ENCODE measurements around the gene GPR39. TPM values are rescaled to one million over a fixed set of nuclear protein-coding genes. Genes with fewer than 3 reads are reported as not detected.

Gene GPR39
- total RNA-seq, 1 experiment from 2014 or later = 0.50 TPM

DNA sequence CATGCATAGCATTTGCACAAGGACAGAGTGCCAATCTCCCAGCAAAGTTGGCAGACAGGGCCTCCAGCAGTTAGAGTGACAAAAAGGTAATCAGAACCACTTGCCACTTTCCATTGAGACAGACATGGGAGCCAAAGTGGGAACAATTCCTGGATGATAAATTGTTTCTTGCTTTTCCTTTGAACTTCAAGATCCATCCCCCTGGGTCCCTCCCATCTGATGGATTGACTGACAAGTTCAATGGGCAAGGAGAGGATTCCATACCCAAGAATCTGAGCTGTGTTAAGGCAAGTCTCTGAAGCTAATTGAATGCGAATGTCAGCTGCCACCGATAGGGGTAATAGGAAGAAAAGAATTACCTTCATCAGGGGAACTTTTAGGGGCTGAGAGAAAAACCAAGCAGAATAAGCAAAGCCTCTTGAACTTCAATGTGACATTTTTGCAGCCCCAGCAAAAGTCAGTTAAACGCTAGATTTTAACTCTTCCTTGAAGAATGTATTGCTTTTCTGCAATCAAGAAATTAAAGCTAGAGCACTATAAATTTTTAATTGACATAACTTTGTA, 156.9 kb downstream of the GPR39 start:
- TF ChIP-seq, protein P1, sequence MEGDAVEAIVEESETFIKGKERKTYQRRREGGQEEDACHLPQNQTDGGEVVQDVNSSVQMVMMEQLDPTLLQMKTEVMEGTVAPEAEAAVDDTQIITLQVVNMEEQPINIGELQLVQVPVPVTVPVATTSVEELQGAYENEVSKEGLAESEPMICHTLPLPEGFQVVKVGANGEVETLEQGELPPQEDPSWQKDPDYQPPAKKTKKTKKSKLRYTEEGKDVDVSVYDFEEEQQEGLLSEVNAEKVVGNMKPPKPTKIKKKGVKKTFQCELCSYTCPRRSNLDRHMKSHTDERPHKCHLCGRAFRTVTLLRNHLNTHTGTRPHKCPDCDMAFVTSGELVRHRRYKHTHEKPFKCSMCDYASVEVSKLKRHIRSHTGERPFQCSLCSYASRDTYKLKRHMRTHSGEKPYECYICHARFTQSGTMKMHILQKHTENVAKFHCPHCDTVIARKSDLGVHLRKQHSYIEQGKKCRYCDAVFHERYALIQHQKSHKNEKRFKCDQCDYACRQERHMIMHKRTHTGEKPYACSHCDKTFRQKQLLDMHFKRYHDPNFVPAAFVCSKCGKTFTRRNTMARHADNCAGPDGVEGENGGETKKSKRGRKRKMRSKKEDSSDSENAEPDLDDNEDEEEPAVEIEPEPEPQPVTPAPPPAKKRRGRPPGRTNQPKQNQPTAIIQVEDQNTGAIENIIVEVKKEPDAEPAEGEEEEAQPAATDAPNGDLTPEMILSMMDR (conservative IDR thresholded peaks at IDR 0.05) = no peak
- no peak overlapping the region for H3K56ac ChIP-seq (ENCODE audit: insufficient read length, low read depth, low read length)
- no peak overlapping the region for H2BK15ac ChIP-seq (ENCODE audit: low read depth, low read length)
- H3K18ac ChIP-seq (ENCODE audit: insufficient read length, low read depth, low read length) = no peak overlapping the region
- Mint-ChIP-seq H3K4me1 (no peaks in the 10 kb centered on the region), H3K9me3 (no peaks in the 10 kb centered on the region), H3K27ac (no peak overlapping the region), H3K36me3 (ENCODE audit: insufficient read depth in 1 of 3, low read depth in 3 of 3) (no peaks in the 10 kb centered on the region), H3K4me3 (no peak overlapping the region), H3K27me3 (ENCODE audit: low read depth) (peaks cover 3% of the 10 kb centered on the region)
- H3K79me2 ChIP-seq (ENCODE audit: insufficient read depth, low read length) = no peaks in the 10 kb centered on the region
- no peak overlapping the region for H2BK12ac ChIP-seq (ENCODE audit: insufficient read length, low read depth, low read length)
- WGBS (ENCODE audit: extremely low coverage, insufficient read length, low lambda C conversion rate) = no CpG with 5 or more reads among the region's 3 CpGs
- no peaks in the 10 kb centered on the region for H3K4me1 ChIP-seq (ENCODE audit: insufficient read depth, low read length)
- no peak overlapping the region for H2AK5ac ChIP-seq (ENCODE audit: insufficient read length, low read length)
- no peak for DNase-seq
- no peak overlapping the region for H4K8ac ChIP-seq (replicated peaks; ENCODE audit: insufficient read length, low read depth, low read length)
- no peak overlapping the region for H4K91ac ChIP-seq (ENCODE audit: insufficient read length, low read depth, low read length)
- H4K20me1 ChIP-seq (ENCODE audit: control insufficient read depth, insufficient read depth, insufficient read length) = no peaks in the 10 kb centered on the region
- H3K4me2 ChIP-seq (ENCODE audit: insufficient read depth, insufficient read length, low read length) = no peak overlapping the region
- H3K9me3 ChIP-seq (ENCODE audit: control insufficient read depth, low read depth, low read length) = no peaks in the 10 kb centered on the region
- H4K5ac ChIP-seq (ENCODE audit: insufficient read length, low read depth, low read length) = no peak overlapping the region
- H3K27me3 ChIP-seq (ENCODE audit: insufficient read depth, low read length) = no peaks in the 10 kb centered on the region
- no peak overlapping the region for H3T11ph ChIP-seq (ENCODE audit: low read length)
- H3K4ac ChIP-seq (ENCODE audit: low read depth, low read length) = no peak overlapping the region
- no peaks in the 10 kb centered on the region for H3K79me1 ChIP-seq (ENCODE audit: insufficient read depth, low read depth, low read length, poor library complexity, severe bottlenecking)
- no peak overlapping the region for H2BK20ac ChIP-seq (ENCODE audit: low read depth, low read length, poor library complexity, severe bottlenecking)
- no peak overlapping the region for H2BK120ac ChIP-seq (ENCODE audit: low read depth, low read length, poor library complexity, severe bottlenecking)
- H3K23me2 ChIP-seq (ENCODE audit: insufficient read length, low read depth, low read length, poor library complexity, severe bottlenecking) = no peaks in the 10 kb centered on the region
- no peak overlapping the region for H3K23ac ChIP-seq (ENCODE audit: insufficient read length, low read depth, low read length)
- H2BK5ac ChIP-seq (ENCODE audit: insufficient read length, low read length) = no peak overlapping the region
- H3K14ac ChIP-seq (ENCODE audit: insufficient read depth, low read length) = no peak overlapping the region
- H3K27ac ChIP-seq (ENCODE audit: insufficient read length, low read depth, low read length) = no peak overlapping the region
- H3K9ac ChIP-seq (ENCODE audit: extremely low read depth, insufficient read length, low read length) = no peak overlapping the region
- no peak overlapping the region for H2AFZ ChIP-seq (ENCODE audit: low read length)

All from H9 (cell line).